ENCODE results near the gene NEU1. TPM values are rescaled to one million over a fixed set of nuclear protein-coding genes. Genes with fewer than 3 reads are reported as not detected.

The NEU1 gene
- total RNA-seq: 70.3 and 75.4 TPM in 2 replicates

DNA sequence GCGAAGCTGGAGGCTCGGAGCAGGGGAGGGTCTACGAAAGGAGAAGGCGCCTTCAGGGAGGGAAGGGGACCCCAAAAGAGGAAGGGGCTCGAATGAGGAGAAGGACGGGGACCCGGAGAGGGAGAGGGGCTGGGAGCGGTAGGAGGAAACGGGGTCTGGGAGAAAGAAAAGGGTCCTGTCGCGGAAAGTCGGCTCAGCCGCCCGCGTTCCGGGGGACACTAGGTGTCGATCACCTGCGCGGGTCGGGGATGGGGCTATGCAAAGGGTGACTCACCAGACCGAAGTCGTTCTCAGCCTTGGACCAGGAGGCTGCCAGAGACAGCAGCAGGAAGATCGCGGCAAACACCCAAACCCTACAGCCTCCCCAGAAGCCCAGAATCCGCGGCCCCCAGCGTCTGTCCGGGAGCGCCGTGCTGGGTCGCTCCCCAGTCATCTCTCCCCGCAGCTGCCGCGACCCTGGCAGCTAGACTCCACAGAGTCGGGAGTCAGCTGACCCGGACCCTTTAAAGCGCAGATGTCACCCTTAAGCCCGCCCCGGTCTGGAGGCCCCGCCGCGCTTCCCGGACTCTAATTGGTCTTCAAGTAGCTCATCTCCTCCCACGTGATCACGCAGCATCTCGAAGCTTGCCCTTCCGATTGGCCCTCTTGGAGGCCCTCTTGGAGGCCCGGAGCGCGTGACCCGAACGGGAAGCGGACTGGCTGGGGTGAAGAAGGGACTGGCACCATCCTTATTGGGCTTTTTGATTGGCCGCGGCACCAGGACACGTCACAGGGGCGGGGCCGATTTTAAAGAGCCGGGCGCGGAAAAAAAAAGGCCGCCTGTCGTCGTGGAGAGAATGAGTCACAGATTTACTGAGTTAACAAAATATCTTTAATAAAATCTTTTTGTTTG lies at the start of gene NEU1:
Gene NEU1 (minus strand): TSS at position 478 of the 892 bp plus-strand sequence. CDS start 45 bp downstream, at position 433.

DNA sequence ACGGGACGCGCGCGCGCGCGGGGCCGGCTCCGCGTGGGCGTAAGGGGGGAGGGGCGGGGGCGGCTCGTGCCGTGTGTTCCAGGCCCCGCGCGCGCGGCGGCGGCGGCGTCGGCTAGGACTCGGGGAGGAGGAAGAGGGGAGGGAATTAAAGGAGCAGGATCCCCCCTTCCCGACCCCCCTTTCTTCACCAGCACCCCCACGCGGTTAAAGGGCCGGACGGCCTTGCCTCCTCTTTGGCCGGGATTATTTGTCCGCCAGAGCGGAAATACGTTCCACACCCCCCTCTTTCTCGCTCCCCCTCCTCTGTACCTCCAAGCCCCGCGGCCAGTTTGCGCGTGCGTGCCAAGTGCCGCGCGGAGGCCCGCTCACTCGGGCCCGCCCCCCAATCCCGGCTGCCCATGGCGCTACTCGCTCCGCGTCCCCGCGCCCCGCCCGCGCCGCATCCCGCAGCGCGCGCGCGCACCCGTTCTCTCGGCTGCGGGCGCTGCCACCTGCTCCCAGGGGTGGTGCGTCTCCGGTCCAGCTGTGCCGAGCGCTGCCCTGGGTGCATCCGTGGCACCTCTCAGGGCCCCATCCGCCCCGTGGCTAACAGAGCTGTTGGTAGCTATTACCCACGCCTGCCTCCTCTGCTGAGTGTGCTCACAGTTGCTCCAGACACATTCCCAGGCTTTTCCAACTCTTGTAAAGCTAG lies 39.5 kb upstream of the NEU1 start, which contains the start of gene ZBTB12:
Gene ZBTB12 (minus strand): TSS at position 134 of the 691 bp plus-strand sequence. CDS start 781 bp downstream, outside the sequence.

DNA sequence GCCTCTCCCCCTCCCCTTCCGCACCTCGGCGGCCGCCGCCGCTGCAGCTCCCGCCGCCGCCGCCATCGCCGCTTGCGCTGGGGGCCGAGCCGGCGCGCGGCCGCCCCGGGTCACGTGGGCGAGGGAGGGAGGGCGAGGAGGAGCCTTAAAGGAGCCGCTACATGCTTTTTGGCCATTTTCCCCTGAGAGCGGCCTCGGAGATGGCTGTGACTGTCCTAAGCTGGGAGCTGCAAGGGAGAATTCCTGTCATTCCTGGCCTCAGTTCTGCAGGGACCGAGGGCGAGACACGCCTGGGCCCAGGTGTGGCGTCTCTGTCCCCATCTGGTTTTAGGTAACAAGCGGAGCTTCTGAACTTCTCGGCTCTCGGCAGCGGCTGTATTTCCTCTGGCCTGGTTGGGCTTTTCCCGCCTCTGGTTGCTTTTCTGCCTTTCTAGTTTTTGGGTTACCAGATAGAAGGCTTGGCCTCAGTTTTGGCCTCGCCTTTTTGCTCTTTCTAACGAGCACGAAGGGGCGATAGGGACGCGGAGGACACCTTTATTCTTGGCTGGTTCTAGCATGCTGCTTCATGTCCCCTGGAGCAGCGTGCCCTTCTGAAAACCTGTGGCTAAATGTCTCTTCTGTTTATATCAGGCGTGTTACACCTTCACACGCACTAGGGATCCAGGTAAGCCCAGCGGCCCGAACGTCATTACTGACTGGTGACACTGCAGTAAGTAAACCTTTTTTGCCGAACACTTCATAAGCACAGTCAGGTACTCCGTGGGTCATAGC lies 35.2 kb upstream of the NEU1 start, which contains the start of gene EHMT2:
Gene EHMT2 (minus strand): TSS at position 87 of the 771 bp plus-strand sequence. CDS start 21 bp downstream, at position 66.

DNA sequence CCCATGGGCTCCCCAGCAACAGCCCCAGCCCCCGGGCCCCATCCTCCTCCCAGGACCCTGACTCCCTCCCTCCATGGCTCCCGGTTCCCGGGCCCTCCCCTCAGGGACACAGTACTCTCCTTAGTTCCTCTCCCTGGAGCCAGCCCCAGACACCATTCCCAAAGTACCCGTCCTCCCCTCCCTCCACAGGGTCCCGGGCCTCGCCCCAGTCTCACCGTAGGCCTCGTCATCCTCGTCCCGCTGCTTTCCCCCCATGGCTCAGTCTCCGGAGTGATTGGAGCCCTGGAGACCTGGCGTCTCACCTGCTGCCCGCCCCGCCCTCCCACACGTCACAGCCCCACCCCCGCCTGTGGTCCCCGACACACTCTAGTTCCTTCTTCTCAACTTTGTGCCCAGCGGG lies 16.1 kb upstream of the NEU1 start, which contains the start of gene SLC44A4:
Gene SLC44A4 (minus strand): TSS at position 272 of the 400 bp plus-strand sequence. CDS start 17 bp downstream, at position 255.

DNA sequence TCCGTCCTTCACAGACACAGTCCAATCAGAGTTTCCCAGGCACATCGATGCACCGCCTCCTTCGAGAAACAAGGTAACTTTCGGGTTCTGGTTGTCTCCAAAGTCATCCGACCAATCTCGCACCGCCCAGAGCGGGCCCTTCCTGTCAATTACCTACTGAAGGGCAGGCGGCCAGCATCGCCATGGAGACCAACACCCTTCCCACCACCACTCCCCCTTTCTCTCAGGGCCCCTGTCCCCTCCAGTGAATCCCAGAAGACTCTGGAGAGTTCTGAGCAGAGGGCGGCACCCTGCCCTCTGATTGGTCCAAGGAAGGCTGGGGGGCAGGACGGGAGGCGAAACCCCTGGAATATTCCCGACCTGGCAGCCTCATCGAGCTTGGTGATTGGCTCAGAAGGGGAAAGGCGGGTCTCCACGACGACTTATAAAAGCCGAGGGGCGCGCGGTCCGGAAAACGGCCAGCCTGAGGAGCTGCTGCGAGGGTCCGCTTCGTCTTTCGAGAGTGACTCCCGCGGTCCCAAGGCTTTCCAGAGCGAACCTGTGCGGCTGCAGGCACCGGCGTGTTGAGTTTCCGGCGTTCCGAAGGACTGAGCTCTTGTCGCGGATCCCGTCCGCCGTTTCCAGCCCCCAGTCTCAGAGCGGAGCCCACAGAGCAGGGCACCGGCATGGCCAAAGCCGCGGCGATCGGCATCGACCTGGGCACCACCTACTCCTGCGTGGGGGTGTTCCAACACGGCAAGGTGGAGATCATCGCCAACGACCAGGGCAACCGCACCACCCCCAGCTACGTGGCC lies 35.1 kb downstream of the NEU1 start, which contains the start of gene HSPA1B:
Gene HSPA1B (plus strand): TSS at position 453 of the 794 bp plus-strand sequence. CDS start 213 bp downstream, at position 666.

DNA sequence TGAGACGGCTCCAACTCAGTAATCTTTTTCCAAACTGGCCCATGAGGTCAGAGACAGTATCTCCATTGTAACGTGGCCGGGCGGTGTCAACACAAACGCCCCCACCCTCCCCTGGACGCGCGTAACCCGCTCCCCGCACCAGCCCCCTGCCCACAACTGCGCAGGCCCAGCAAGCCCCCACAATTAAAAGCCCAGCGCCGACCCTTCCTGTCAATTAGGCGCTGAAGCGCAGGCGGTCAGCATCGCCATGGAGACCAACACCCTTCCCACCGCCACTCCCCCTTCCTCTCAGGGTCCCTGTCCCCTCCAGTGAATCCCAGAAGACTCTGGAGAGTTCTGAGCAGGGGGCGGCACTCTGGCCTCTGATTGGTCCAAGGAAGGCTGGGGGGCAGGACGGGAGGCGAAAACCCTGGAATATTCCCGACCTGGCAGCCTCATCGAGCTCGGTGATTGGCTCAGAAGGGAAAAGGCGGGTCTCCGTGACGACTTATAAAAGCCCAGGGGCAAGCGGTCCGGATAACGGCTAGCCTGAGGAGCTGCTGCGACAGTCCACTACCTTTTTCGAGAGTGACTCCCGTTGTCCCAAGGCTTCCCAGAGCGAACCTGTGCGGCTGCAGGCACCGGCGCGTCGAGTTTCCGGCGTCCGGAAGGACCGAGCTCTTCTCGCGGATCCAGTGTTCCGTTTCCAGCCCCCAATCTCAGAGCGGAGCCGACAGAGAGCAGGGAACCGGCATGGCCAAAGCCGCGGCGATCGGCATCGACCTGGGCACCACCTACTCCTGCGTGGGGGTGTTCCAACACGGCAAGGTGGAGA lies 47.4 kb downstream of the NEU1 start, which contains the start of the genes HSPA1A and HSPA1L:
Gene HSPA1A (plus strand): TSS at position 519 of the 814 bp plus-strand sequence. CDS start 214 bp downstream, at position 733.
Gene HSPA1L (minus strand): TSS at position 259 of the 814 bp plus-strand sequence. CDS start 3,311 bp downstream, outside the sequence.

Other genes with a start within 250 kb of the NEU1 start
- gene AIF1, start 247.6 kb downstream of the NEU1 start, total RNA-seq: not detected in 2 replicates
- 23.6 and 35.6 TPM in 2 replicates for gene PRRC2A, start 242.1 kb downstream of the NEU1 start, total RNA-seq
- 128 and 161 TPM in 2 replicates for gene BAG6, start 210.2 kb downstream of the NEU1 start, total RNA-seq
- 0.96 and 1.3 TPM in 2 replicates for gene APOM, start 206.9 kb downstream of the NEU1 start, total RNA-seq
- 26.7 and 27.1 TPM in 2 replicates for gene C6orf47, start 202.0 kb downstream of the NEU1 start, total RNA-seq
- gene GPANK1, start 197.8 kb downstream of the NEU1 start, total RNA-seq: 7.0 and 12.0 TPM in 2 replicates
- 84.2 and 103 TPM in 2 replicates for gene CSNK2B, start 196.7 kb downstream of the NEU1 start, total RNA-seq
- gene LY6G5B, start 192.8 kb downstream of the NEU1 start, total RNA-seq: under 0.01 and 0.43 TPM in 2 replicates
- gene LY6G5C, start 181.8 kb downstream of the NEU1 start, total RNA-seq: not detected in 2 replicates
- gene ABHD16A, start 159.5 kb downstream of the NEU1 start, total RNA-seq: 25.2 and 40.2 TPM in 2 replicates
- gene LY6G6F, start 156.0 kb downstream of the NEU1 start, total RNA-seq: not detected in 2 replicates
- not detected in 2 replicates for gene LY6G6D, start 147.5 kb downstream of the NEU1 start, total RNA-seq
- not detected in 2 replicates for gene LY6G6C, start 141.1 kb downstream of the NEU1 start, total RNA-seq
- not detected in 2 replicates for gene MPIG6B, start 139.4 kb downstream of the NEU1 start, total RNA-seq
- 11.5 and 45.8 TPM in 2 replicates for gene DDAH2, start 133.5 kb downstream of the NEU1 start, total RNA-seq
- gene CLIC1, start 126.3 kb downstream of the NEU1 start, total RNA-seq: 454 and 1,059 TPM in 2 replicates
- gene MSH5, start 122.8 kb downstream of the NEU1 start, total RNA-seq: 4.3 and 5.8 TPM in 2 replicates
- gene SAPCD1, start 100.2 kb downstream of the NEU1 start, total RNA-seq: not detected in 2 replicates
- 0.43 and 0.48 TPM in 2 replicates for gene VWA7, start 85.5 kb downstream of the NEU1 start, total RNA-seq
- 61.0 and 64.8 TPM in 2 replicates for gene VARS1, start 67.1 kb downstream of the NEU1 start, total RNA-seq
- 34.2 and 39.0 TPM in 2 replicates for gene LSM2, start 55.9 kb downstream of the NEU1 start, total RNA-seq
- 0.64 and 0.72 TPM in 2 replicates for gene HSPA1L, start 47.5 kb downstream of the NEU1 start, total RNA-seq
- 124 and 172 TPM in 2 replicates for gene HSPA1A, start 47.3 kb downstream of the NEU1 start, total RNA-seq
- 268 TPM in 2 replicates for gene HSPA1B, start 35.1 kb downstream of the NEU1 start, total RNA-seq
- 3.8 and 8.2 TPM in 2 replicates for gene SLC44A4, start 16.2 kb upstream of the NEU1 start, total RNA-seq
- 25.6 and 28.4 TPM in 2 replicates for gene EHMT2, start 34.9 kb upstream of the NEU1 start, total RNA-seq
- 0.72 and 3.0 TPM in 2 replicates for gene ZBTB12, start 39.3 kb upstream of the NEU1 start, total RNA-seq
- 0.96 and 2.1 TPM in 2 replicates for gene C2, start 64.9 kb upstream of the NEU1 start, total RNA-seq
- gene CFB, start 83.3 kb upstream of the NEU1 start, total RNA-seq: 0.64 and 19.0 TPM in 2 replicates
- 120 and 152 TPM in 2 replicates for gene NELFE, start 96.2 kb upstream of the NEU1 start, total RNA-seq
- gene SKIC2, start 96.4 kb upstream of the NEU1 start, total RNA-seq: 48.2 and 48.4 TPM in 2 replicates
- gene DXO, start 109.3 kb upstream of the NEU1 start, total RNA-seq: 10.6 and 13.2 TPM in 2 replicates
- gene C4A, start 119.2 kb upstream of the NEU1 start, total RNA-seq: 1.4 and 2.8 TPM in 2 replicates
- gene C4B, start 152.0 kb upstream of the NEU1 start, total RNA-seq: 1.2 and 2.3 TPM in 2 replicates
- 0.24 TPM in 1 of 2 replicates, not detected in the other for gene CYP21A2, start 175.6 kb upstream of the NEU1 start, total RNA-seq
- 0.43 and 0.48 TPM in 2 replicates for gene TNXB, start 246.5 kb upstream of the NEU1 start, total RNA-seq

Data from tracheal epithelial cell (primary cell).